Keratinocyte (primary cell): Measurements from ENCODE around the gene ITGA11.

ENCODE experiments used
- CTCF ChIP-seq, 3 experiments: IDR thresholded peaks in 1 of 3; conservative IDR thresholded peaks in 1 of 3; optimal IDR thresholded peaks in 1 of 3; 2 replicates in 2 of 3; 3 replicates in 1 of 3; pipeline versions ENCODE3 to v1.5.1; 2011; ENCODE audit warnings: low read length in 3 of 3, mild to moderate bottlenecking in 3 of 3, moderate library complexity in 2 of 3, control low read depth in 1 of 3, inconsistent platforms in 1 of 3; ENCODE audit not compliant: insufficient read depth in 2 of 3; ENCODE audit errors: extremely low read depth in 1 of 3
- EZH2 ChIP-seq: IDR thresholded peaks from one replicate; pipeline ENCODE4 v1.6.1; 2012; ENCODE audit warnings: inconsistent platforms, mild to moderate bottlenecking, low read length, moderate library complexity

- TF ChIP-seq CTCF (optimal IDR thresholded peaks at IDR 0.05 in 1 of 3, IDR thresholded peaks at IDR 0.05 in 1 of 3, conservative IDR thresholded peaks at IDR 0.05 in 1 of 3; ENCODE audit: extremely low read depth in 1 of 3, insufficient read depth in 2 of 3, low read length in 3 of 3) (no peak), EZH2 (no peak)
Measured at GRCh38 chr15:68262514-68263356, 169.2 kb downstream of the ITGA11 start.
